ENCODE results near the gene SEMA3D.

Gene SEMA3D

GRCh38 chr7:85021101-85021704 is 165.7 kb downstream of the SEMA3D start:
- no peak for DNase-seq (ENCODE audit: low spot score)
- in situ Hi-C loops (cut with MboI; ENCODE audit: low sequenced_read_pairs, unreplicated experiment) = loop anchor here (10.0 kb wide), 1 partner anchor 1046 kb away; no protein-coding TSS in a partner anchor

DNA sequence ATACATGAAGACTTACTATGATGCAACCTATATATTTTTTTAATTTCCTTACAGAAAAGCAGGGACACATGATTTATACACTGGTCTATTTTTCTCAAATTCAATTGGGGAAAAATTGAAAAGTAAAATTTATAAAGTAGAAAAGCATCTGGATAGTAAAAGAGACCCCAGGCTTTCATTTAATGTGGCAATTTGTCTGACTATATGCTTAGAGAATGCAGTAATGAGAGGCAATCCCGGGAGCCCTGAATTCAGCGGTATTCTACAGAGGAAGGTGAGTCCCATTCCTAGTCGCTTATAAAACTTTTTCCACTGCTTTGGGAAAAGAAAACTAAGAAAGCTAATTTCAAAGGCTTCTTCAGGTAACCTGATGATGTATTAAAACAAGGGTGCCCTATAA is 167.1 kb downstream of the SEMA3D start:
- DNase-seq (ENCODE audit: low spot score) = no peak
- in situ Hi-C loops (cut with MboI; ENCODE audit: low sequenced_read_pairs, unreplicated experiment) = loop anchor here (10.0 kb wide), 1 partner anchor 1045 kb away; no protein-coding TSS in a partner anchor
- TF ChIP-seq, protein P1, sequence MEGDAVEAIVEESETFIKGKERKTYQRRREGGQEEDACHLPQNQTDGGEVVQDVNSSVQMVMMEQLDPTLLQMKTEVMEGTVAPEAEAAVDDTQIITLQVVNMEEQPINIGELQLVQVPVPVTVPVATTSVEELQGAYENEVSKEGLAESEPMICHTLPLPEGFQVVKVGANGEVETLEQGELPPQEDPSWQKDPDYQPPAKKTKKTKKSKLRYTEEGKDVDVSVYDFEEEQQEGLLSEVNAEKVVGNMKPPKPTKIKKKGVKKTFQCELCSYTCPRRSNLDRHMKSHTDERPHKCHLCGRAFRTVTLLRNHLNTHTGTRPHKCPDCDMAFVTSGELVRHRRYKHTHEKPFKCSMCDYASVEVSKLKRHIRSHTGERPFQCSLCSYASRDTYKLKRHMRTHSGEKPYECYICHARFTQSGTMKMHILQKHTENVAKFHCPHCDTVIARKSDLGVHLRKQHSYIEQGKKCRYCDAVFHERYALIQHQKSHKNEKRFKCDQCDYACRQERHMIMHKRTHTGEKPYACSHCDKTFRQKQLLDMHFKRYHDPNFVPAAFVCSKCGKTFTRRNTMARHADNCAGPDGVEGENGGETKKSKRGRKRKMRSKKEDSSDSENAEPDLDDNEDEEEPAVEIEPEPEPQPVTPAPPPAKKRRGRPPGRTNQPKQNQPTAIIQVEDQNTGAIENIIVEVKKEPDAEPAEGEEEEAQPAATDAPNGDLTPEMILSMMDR (IDR thresholded peaks at IDR 0.05; ENCODE audit: borderline replicate concordance, control extremely low read depth, extremely low read depth, insufficient read depth, missing control alignments) = no peak

More at GRCh38 chr7:85021101-85021704, 165.7 kb downstream of the SEMA3D start:
- TF ChIP-seq, protein P1 (IDR thresholded peaks at IDR 0.05; ENCODE audit: borderline replicate concordance, control extremely low read depth, extremely low read depth, insufficient read depth, missing control alignments) = no peak

- in situ Hi-C loops (cut with MboI; ENCODE audit: low sequenced_read_pairs, unreplicated experiment) = no loop called here
- TF ChIP-seq, protein P1 (IDR thresholded peaks at IDR 0.05; ENCODE audit: borderline replicate concordance, control extremely low read depth, extremely low read depth, insufficient read depth, missing control alignments) = no peak
Observed at GRCh38 chr7:85019176-85019575, 167.7 kb downstream of the SEMA3D start.

DNA sequence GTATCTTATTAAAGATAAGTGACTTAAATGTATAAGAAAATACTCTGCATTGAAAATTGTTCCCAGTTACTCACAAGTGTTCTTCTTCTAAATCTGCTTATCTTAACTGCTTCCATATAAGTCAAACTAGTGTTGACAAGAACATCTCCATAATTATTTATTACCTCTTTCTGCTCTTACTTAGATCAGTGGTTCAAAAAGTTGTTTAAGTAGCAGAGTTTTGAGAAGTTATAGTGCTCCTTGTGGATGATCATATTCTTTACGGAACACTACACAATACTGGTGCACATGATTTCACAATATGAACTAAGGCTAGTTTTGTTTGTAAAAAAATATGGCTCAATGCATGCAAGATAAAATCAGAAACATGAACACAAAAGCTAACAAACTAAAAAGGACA is 168.4 kb downstream of the SEMA3D start:
- in situ Hi-C loops (cut with MboI; ENCODE audit: low sequenced_read_pairs, unreplicated experiment) = no loop called here
- TF ChIP-seq, protein P1 (IDR thresholded peaks at IDR 0.05; ENCODE audit: borderline replicate concordance, control extremely low read depth, extremely low read depth, insufficient read depth, missing control alignments) = no peak
- DNase-seq (ENCODE audit: low spot score) = no peak

More at GRCh38 chr7:85019176-85019575, 167.7 kb downstream of the SEMA3D start:
- no peak for DNase-seq (ENCODE audit: low spot score)

GRCh38 chr7:85016286-85016685 is 170.6 kb downstream of the SEMA3D start:
- in situ Hi-C loops (cut with MboI; ENCODE audit: low sequenced_read_pairs, unreplicated experiment) = no loop called here
- no peak for DNase-seq (ENCODE audit: low spot score)
- TF ChIP-seq, protein P1 (IDR thresholded peaks at IDR 0.05; ENCODE audit: borderline replicate concordance, control extremely low read depth, extremely low read depth, insufficient read depth, missing control alignments) = no peak

DNA sequence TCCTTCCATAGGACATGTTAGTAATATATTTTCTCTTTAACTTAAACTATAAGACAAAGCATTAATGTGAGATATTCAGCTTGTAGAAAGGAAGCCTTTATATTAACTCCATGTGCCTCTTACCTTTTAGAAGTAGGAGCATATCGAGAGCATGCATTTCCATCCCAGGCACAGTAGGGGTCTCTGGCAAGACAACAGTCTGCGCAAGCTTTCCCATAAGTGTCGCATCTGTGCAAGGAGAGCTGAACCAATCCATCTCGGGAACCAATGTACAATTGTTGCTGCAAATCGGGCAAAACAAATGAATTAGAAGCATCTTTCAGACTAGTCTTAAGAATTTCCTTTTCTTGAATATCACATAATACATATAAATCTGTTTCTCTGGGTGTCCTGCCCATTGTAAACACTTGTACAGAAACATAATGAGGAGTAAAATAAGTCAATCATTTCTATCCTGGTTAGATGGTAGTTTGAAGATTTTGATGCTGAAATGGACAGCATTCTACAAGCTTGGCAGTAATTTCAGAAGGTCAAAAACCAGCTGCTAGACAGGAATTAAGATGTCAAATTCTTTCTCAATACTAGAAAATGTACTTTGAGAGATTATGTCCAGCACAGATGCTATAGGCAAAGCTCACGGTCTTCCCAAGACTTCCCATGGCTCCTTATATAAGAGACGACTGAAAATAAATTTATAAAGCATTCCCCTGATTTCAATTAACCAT is 171.8 kb downstream of the SEMA3D start:
- in situ Hi-C loops (cut with MboI; ENCODE audit: low sequenced_read_pairs, unreplicated experiment) = no loop called here
- TF ChIP-seq, protein P1 (IDR thresholded peaks at IDR 0.05; ENCODE audit: borderline replicate concordance, control extremely low read depth, extremely low read depth, insufficient read depth, missing control alignments) = no peak
- no peak for DNase-seq (ENCODE audit: low spot score)

Measured in GM13976 (cell line).